Measurements from ENCODE around the gene TSPO. TPM values are rescaled to one million over a fixed set of nuclear protein-coding genes. Genes with fewer than 3 reads are reported as not detected.

The TSPO gene
- total RNA-seq, 2 experiments from 2014 or later, result 43.8 to 45.6 TPM

- no peak overlapping the region for H3K4me3 Mint-ChIP-seq
- H3K36me3 Mint-ChIP-seq (ENCODE audit: low read depth), result no peaks in the 10 kb centered on the region
- H3K36me3 ChIP-seq (ENCODE audit: insufficient read depth, low read length), result no peaks in the 10 kb centered on the region
- H3K27ac Mint-ChIP-seq, result no peak overlapping the region
- no peak overlapping the region for H3K4me3 ChIP-seq (ENCODE audit: low read length)
- no peaks in the 10 kb centered on the region for H3K9me3 Mint-ChIP-seq
- no peak overlapping the region for H3K27ac ChIP-seq (ENCODE audit: low read depth in 1 of 2, low read length in 2 of 2)
- intact Hi-C loops (cut with DNase I, micrococcal nuclease), result no loop called here
- no peaks in the 10 kb centered on the region for H3K4me1 Mint-ChIP-seq (ENCODE audit: low read depth)
- no peak for TF ChIP-seq CTCF (IDR thresholded peaks at IDR 0.05)
- DNase-seq (no peak), ATAC-seq (ENCODE audit: poor library complexity) (no peak)
- peaks cover 4% of the 10 kb centered on the region for H3K4me1 ChIP-seq (ENCODE audit: insufficient read depth, low read length)
- ChIA-PET CTCF (no interaction called here), POLR2A (no interaction called here)
- H3K9me3 ChIP-seq (ENCODE audit: control insufficient read depth in 1 of 2, insufficient read depth in 1 of 2, low read length in 2 of 2), result no peaks in the 10 kb centered on the region
- no peaks in the 10 kb centered on the region for H3K27me3 ChIP-seq (ENCODE audit: control insufficient read depth in 1 of 2, insufficient read depth in 2 of 2, low read length in 2 of 2)
- H3K27me3 Mint-ChIP-seq, result no peaks in the 10 kb centered on the region
Observed at GRCh38 chr22:43211941-43212433, 60.6 kb downstream of the TSPO start.

- Mint-ChIP-seq H3K4me3 (no peak overlapping the region), H3K36me3 (ENCODE audit: low read depth) (no peaks in the 10 kb centered on the region), H3K27me3 (no peaks in the 10 kb centered on the region), H3K27ac (no peak overlapping the region), H3K4me1 (ENCODE audit: low read depth) (no peaks in the 10 kb centered on the region), H3K9me3 (no peaks in the 10 kb centered on the region)
- DNase-seq, result no peak
- intact Hi-C loops (cut with DNase I, micrococcal nuclease), result no loop called here
- Histone ChIP-seq H3K9me3 (ENCODE audit: control insufficient read depth in 1 of 2, insufficient read depth in 1 of 2, low read length in 2 of 2) (no peaks in the 10 kb centered on the region), H3K4me1 (ENCODE audit: insufficient read depth, low read length) (no peaks in the 10 kb centered on the region), H3K27me3 (ENCODE audit: control insufficient read depth in 1 of 2, insufficient read depth in 2 of 2, low read length in 2 of 2) (no peaks in the 10 kb centered on the region), H3K4me3 (ENCODE audit: low read length) (no peak overlapping the region), H3K27ac (ENCODE audit: low read depth in 1 of 2, low read length in 2 of 2) (no peak overlapping the region), H3K36me3 (ENCODE audit: insufficient read depth, low read length) (no peaks in the 10 kb centered on the region)
- no peak for TF ChIP-seq CTCF (IDR thresholded peaks at IDR 0.05)
- CTCF ChIA-PET, result no interaction called here
- no peak for ATAC-seq (ENCODE audit: poor library complexity)
- POLR2A ChIA-PET, result no interaction called here
Observed at GRCh38 chr22:43212434-43212952, 61.1 kb downstream of the TSPO start.

Other genes starting within 250 kb of the TSPO start
- gene PACSIN2, start 136.4 kb upstream of the TSPO start, total RNA-seq, result 10 to 100 TPM; 23.3 to 25.5 TPM
- 1 to 10 TPM; 2.6 to 2.8 TPM for gene TTLL1, start 62.2 kb upstream of the TSPO start, total RNA-seq
- gene BIK, start 40.8 kb upstream of the TSPO start, total RNA-seq, result 1 to 10 TPM; 1.6 to 2.1 TPM
- 10 to 100 TPM; 16.1 to 18.0 TPM for gene MCAT, start 8.2 kb upstream of the TSPO start, total RNA-seq
- 1 to 10 TPM; 5.0 to 6.6 TPM for gene TTLL12, start 35.6 kb downstream of the TSPO start, total RNA-seq
- gene SCUBE1, start 191.8 kb downstream of the TSPO start, total RNA-seq, result not detected

Measured in CD4-positive, alpha-beta T cell (primary cell).